Midbrain (tissue), 1 donor: Measurements from ENCODE around the gene GRK2.

Experiments used
- DNase-seq: peaks from one replicate; lab custom pipeline; 2025; lab: John Stamatoyannopoulos, UW

GRK2 gene

GRCh38 chr11:67254798-67255197, 11.5 kb upstream of the GRK2 start:
- DNase-seq, result no peak

- no peak for DNase-seq
These were observed 10.9 kb upstream of the GRK2 start for GRCh38 chr11:67255353-67255752.

- DNase-seq, result no peak
These were observed 10.4 kb upstream of the GRK2 start for GRCh38 chr11:67255864-67256263.

- no peak for DNase-seq
These were observed 9.7 kb upstream of the GRK2 start for GRCh38 chr11:67256477-67257135.

GRCh38 chr11:67260406-67260805, 5.9 kb upstream of the GRK2 start:
- DNase-seq, result no peak

GRCh38 chr11:67260885-67261639, 5.2 kb upstream of the GRK2 start:
- peak; percentile 53 for DNase-seq

GRCh38 chr11:67261640-67261945, 4.7 kb upstream of the GRK2 start:
- DNase-seq, result no peak

- no peak for DNase-seq
These were observed 4.2 kb upstream of the GRK2 start for GRCh38 chr11:67261946-67262681.

GRCh38 chr11:67262731-67263675, 3.3 kb upstream of the GRK2 start:
- peak; percentile 84 for DNase-seq

GRCh38 chr11:67264260-67264659, 2.0 kb upstream of the GRK2 start:
- no peak for DNase-seq

GRCh38 chr11:67264877-67265632, 1.2 kb upstream of the GRK2 start:
- no peak for DNase-seq

- peak; percentile 70 for DNase-seq
These were observed 432 bp upstream of the GRK2 start for GRCh38 chr11:67265633-67266448.

GRCh38 chr11:67267188-67268080, 1.2 kb downstream of the GRK2 start:
- DNase-seq, result no peak

GRCh38 chr11:67268081-67268961, 2.0 kb downstream of the GRK2 start:
- DNase-seq, result no peak

GRCh38 chr11:67268962-67269268, 2.6 kb downstream of the GRK2 start:
- no peak for DNase-seq

GRCh38 chr11:67269401-67270255, 3.4 kb downstream of the GRK2 start:
- no peak for DNase-seq
